ENCODE measurements around the gene TMEM151B. TPM values are rescaled to one million over a fixed set of nuclear protein-coding genes. Genes with fewer than 3 reads are reported as not detected.
"Not testable (repeated sequence)": the region's sequence is repeated elsewhere in the genome, so short reads cannot be mapped to it uniquely, and the experiment has no call there.

TMEM151B gene
- total and polyA plus RNA-seq, 2 of the 4 experiments (the other 2 are of a cell fraction), result not detected

GRCh38 chr6:44317136-44317631, 46.9 kb downstream of the TMEM151B start:
- dilution Hi-C loops (cut with HindIII; ENCODE audit: low sequenced_read_pairs, unreplicated experiment); H3K23ac ChIP-seq (ENCODE audit: low read depth, low read length); H3K36me3 ChIP-seq (ENCODE audit: control insufficient read depth, insufficient read depth, low read length); H4K91ac ChIP-seq (ENCODE audit: insufficient read depth, low read depth, low read length); H3K18ac ChIP-seq (ENCODE audit: low read depth, low read length); H3K27ac ChIP-seq (ENCODE audit: insufficient read depth, low read length); H3K4me1 ChIP-seq (ENCODE audit: control insufficient read depth, insufficient read depth, low read length); H2BK15ac ChIP-seq (ENCODE audit: low read depth, low read length); H4K8ac ChIP-seq (ENCODE audit: low read depth in 2 of 2, low read length in 2 of 2); intact Hi-C loops (cut with micrococcal nuclease); H2AK5ac ChIP-seq (ENCODE audit: low read depth, low read length); H3K9me1 ChIP-seq (ENCODE audit: insufficient read depth, low read length); H3K56ac ChIP-seq (ENCODE audit: extremely low read depth, insufficient read depth, low read length); CTCF ChIA-PET; ATAC-seq (ENCODE audit: low read depth); H2AFZ ChIP-seq (replicated peaks; ENCODE audit: low read length, poor library complexity); H2BK20ac ChIP-seq (ENCODE audit: low read depth, low read length); H3K9ac ChIP-seq (ENCODE audit: low read depth, low read length); H3K4me2 ChIP-seq (ENCODE audit: low read depth, low read length); H3K4me3 ChIP-seq (ENCODE audit: insufficient read depth, low read depth, low read length); H3K9me3 ChIP-seq (ENCODE audit: control insufficient read depth, insufficient read depth, low read length); DNase-seq; H4K20me1 ChIP-seq (ENCODE audit: insufficient read depth, low read length); H4K5ac ChIP-seq (ENCODE audit: low read depth, low read length); H2BK5ac ChIP-seq (ENCODE audit: low read depth, low read length, poor library complexity, severe bottlenecking); H3K14ac ChIP-seq (replicated peaks; ENCODE audit: low read depth, low read length); H2AK9ac ChIP-seq (replicated peaks; ENCODE audit: low read depth, low read length, poor library complexity); BruUV-seq (replicated peaks); POLR2A ChIA-PET (ENCODE audit: unreplicated experiment); H3K4ac ChIP-seq (ENCODE audit: low read depth, low read length); in situ Hi-C loops (cut with MboI; ENCODE audit: low sequenced_read_pairs); H3K79me1 ChIP-seq (ENCODE audit: low read depth in 1 of 2, low read length in 2 of 2); H2BK120ac ChIP-seq (ENCODE audit: low read depth, low read length): not testable (repeated sequence)
- peaks cover 31% of the 10 kb centered on the region for H3K27me3 ChIP-seq (ENCODE audit: control insufficient read depth, insufficient read depth, low read length)
- WGBS, 2 experiments (ENCODE audit: extremely low coverage in 2 of 2, insufficient read length in 1 of 2), result no CpG with 5 or more reads among the region's 9 CpGs
